Motor neuron (in vitro differentiated cells): Measurements from ENCODE around the gene SYNJ1. TPM values are rescaled to one million over a fixed set of nuclear protein-coding genes. Genes with fewer than 3 reads are reported as not detected.

Source experiments
- total RNA-seq, 8 experiments: library from RNA; unstranded; fragments of 300-600 nt; gene quantifications; 2 replicates each; pipeline versions ENCODE4 v1.2.3 to v1.2.4, GENCODE V29; 2022

The SYNJ1 gene
- total RNA-seq, 8 experiments from 2014 or later: 5.1 to 22.7 (median 11.2) TPM

Other genes starting within 250 kb of the SYNJ1 start
- gene TCP10L, start 142.5 kb downstream of the SYNJ1 start, total RNA-seq: 1 to 10 TPM in 5 of 8 experiments, under 1 TPM in 2, not detected in 1; 0.46 to 6.3 (median 1.6) TPM
- 100 to 1,000 TPM in 1 of 8 experiments, 10 to 100 TPM in 7; 24.2 to 267 (median 33.8) TPM for gene CFAP298, start 115.6 kb downstream of the SYNJ1 start, total RNA-seq
- gene PAXBP1, start 43.7 kb upstream of the SYNJ1 start, total RNA-seq: 10 to 100 TPM; 21.6 to 85.1 (median 52.2) TPM